Superior temporal gyrus (tissue), 1 donor: Measurements from ENCODE around the gene RMDN3.

Experiments
- DNase-seq: peaks from one replicate; pipeline ENCODE4 v3.0.0-alpha.2; 2016; ENCODE audit errors: extremely low spot score

The RMDN3 gene

GRCh38 chr15:40747685-40748631 lies 7.1 kb downstream of the RMDN3 start:
- DNase-seq: no peak

DNA sequence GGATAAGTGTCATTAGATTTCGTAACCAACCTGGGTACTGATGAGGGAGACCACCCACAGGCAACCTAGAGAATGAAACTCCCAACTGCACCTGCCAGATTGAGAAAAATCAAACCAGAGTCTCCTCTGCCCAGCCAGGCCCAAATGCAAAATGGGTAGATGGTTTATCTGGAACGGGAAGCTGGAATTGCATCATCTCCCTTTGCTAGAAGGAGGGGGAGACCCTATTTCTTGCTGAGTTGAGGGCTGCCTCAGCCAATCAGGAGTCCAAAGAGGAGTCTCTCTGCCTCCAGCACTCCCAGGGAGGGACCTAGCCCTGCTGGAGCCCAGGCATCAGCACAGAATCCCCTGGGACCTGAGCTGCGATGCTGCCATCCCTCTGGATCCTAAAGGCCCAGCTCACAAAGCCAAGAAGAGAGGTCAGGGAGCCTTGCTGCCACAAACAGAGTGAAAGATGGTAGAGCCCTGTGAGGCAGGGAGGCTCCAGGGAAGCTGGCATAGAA lies 8.1 kb downstream of the RMDN3 start:
- no peak for DNase-seq

DNA sequence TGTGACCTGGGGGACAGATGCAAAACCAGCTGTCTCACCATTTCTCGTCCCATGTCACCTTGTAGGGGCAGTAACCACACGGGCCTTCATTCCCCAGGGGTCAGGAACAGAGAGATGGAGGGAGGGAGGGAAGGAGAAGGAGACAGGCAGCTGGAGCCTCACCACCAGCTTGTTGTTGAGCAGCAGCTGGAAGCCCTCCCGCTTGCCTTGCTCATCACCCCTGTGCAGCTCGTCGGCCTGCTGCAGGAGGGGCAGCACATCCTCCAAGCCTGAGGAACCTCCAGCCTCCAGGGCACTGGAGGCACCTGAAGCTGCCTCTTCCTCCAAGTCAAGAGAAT lies 10.3 kb downstream of the RMDN3 start:
- DNase-seq: no peak

DNA sequence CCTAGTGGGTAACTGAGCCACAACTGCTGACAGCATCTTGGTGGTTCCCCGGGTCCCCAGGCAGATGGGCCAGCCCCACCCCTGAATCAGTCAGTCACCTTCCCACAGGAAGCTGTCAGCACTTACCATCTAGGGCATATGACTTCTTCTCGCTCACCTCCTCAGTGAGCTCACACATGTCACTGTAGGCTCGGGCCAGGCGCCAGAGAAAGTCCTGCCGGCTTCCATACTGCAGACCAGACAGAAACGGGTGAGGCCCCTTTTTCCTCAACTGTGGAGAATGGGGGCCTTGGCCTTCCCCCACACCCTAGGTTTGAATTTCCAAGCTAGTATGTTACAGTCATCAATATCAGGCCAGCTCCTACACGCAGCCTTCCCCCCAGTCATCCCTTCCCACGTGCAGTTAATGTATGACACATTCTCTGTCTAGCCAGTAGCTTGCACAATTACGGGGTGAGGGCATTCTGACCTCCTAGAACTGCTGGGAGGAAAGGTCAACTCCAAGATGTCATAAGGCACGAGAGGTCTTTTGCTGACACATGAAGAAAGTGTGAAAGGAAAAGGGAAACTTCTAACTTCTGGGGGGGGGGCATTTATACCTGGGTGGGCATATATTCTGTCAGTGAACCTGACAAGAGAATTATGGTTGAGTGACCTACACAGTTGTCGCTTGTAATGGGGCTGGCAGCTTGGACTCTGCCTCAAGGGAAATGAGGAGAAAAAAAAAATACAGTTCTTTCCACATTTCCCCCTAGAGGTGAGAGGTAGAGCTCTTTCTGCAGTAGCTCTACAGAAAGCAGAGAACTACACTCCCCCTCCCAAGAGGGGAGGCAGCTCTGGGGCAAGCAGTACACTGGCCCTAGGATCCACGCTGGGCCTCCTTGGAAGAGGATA lies 10.9 kb downstream of the RMDN3 start:
- no peak for DNase-seq

GRCh38 chr15:40743485-40743901 lies 11.6 kb downstream of the RMDN3 start:
- no peak for DNase-seq

- DNase-seq: no peak
Observed at GRCh38 chr15:40739854-40740253, 15.2 kb downstream of the RMDN3 start.

- DNase-seq: no peak
Observed at GRCh38 chr15:40739047-40739446, 16.0 kb downstream of the RMDN3 start.

DNA sequence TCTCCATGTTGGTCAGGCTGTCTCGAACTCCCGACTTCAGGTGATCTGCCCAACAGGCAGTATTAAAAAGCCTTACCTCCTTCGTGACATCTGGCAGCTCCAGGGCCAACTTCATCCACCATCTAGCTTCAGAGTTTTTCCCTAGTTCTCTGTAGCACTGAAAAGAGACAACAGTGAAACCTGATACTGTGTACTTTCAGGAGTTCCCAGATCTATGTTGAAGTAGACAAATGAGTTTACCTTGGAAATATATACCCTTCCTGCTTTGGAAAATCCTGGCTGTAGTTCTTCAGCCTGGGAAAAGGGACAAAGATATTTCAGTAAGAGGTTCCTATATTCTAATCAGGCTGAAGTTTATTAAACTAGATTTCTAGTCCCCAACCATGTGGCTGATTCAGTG lies 18.0 kb downstream of the RMDN3 start:
- no peak for DNase-seq

GRCh38 chr15:40736575-40736974 lies 18.5 kb downstream of the RMDN3 start:
- no peak for DNase-seq

DNA sequence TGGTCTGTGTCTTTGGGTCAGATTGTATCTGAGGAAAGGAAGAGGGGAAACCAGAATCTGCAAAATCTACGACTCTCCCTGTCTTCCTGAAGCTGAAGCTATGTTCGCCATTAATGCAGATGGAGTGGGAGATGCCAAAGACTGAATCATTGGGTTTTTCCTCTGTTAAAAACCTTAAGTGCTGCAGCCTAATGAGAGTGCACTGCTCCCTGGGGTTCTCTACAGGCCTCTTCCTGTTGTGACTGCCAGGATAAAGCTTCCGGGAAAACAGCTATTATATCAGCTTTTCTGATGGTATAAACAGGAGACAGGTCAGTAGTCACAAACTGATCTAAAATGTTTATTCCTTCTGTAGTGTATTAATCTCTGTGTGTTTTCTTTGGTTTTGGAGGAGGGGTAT lies 24.0 kb downstream of the RMDN3 start:
- no peak for DNase-seq

DNA sequence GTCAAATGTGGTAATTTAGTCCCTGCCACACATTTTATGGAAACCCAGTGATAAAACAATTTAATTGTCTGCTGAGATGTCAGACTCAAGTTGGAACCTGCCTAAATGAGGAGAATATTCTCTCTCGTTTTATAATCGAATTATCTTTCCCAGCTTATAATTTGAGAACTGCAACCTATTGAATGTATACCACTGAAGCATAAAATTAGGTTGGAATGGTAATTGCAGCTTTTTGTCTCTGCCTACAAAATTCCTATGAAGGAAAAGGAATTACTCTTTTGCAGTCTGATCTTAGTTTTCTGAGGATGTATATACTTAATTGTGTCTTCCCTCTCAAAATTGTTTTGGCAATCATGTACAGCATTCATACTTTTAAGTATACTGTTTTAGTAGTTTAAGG lies 31.1 kb downstream of the RMDN3 start:
- DNase-seq: no peak

DNA sequence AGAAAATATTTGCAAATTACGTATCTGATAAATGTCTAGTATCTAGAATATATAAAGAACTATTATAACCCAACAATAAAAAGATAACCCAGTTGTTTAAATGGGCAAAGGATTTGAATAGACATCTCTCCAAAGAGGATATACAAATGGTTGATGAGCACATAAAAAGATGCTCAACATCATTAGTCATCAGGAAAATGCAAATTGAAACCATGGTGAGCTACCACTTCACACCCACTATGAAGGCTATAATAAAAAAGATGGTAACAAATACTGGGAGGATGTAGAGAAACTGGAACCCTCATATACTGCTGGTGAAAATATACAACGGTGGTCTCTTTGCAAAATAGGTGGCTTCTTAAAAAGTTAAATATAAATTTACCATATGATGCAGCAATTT lies 32.1 kb downstream of the RMDN3 start:
- no peak for DNase-seq

GRCh38 chr15:40722354-40722753 lies 32.7 kb downstream of the RMDN3 start:
- no peak for DNase-seq

DNA sequence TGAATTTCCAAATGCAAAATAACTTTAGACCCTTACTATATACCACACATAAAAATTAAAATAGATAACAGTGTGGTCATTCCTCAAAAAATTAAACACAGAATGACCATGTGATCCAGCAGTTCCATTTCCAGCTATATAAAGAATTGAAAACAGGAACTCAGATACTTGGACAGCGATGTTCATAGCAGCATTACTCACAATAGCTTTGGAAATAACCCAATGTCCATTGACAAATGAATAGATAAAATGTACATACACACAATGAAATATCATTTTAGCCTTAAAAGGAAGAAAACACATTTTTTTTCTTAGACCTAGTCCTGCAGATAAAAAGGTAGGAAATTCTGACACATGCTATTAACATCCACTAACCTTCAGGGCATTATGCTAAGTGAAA lies 33.4 kb downstream of the RMDN3 start:
- no peak for DNase-seq

DNA sequence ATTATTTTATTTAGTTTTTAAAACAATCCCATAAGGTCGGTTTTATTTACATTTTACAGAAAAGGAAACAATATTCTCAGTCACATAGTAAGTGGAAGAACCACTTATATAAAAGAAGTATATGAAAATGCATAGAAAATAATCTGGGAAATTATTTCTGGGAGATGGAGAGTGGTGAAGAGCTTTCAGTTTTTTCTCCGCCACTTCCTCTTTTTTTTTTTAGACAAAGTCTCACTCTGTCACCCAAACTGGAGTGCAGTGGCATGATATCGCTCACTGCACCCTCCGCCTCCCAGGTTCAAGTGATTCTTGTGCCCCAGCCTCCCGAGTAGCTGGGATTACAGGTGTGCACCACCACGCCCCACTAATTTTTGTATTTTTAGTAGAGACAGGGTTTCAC lies 38.9 kb downstream of the RMDN3 start:
- DNase-seq: no peak

DNA sequence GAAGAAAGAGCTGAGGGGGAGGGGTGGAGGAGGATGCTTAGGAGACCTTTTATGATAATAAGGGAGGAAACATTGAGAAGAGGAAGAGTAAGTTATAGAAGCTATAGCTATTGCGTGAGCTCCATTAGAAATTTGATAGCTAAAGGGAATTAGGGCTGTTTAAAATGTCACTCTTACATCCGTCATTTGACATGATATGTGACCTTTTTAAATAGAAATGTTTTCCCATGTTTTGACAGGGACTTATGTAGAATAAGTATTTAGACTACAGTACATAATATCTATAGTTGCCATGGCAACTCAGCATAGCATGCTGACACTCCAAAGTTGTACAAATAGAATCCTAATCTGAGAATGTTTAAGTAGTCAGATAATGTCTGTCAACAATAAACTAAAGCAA lies 40.9 kb downstream of the RMDN3 start:
- DNase-seq: no peak

DNA sequence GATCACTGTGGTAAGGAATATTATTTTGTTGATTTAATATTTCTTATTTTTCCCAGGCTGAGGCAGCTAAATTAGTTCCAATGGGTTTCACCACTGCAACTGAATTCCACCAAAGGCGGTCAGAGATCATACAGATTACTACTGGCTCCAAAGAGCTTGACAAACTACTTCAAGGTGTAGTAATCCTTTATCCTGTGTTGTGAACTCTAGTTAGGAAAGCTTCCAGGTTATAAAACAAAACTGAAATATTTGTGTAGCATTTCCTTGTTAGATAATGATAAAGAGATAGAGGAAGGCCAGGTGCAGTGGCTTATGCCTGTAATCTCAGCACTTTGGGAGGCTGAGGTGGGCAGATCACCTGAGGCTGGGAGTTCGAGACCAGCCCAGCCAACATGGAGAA lies 48.9 kb downstream of the RMDN3 start:
- DNase-seq: no peak

- DNase-seq: no peak
Observed at GRCh38 chr15:40702077-40702476, 53.0 kb downstream of the RMDN3 start.

DNA sequence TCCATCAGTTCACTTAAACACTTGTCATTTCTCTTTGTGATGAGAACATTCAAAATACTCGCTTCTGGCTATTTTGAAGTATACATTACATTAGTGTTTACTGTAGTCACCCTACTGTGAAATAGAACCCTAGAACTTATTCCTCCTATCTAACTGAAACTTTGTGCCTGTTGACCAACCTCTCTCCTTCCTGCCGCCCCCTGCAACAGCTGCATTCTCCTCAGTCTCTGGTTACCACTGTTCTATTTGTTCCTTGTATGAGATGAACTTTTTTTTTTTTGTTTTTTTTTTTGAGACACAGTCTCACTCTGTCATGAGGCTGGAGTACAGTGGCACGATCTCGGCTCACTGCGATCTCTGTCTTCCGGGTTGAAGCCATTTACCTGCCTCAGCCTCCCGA lies 57.1 kb downstream of the RMDN3 start:
- no peak for DNase-seq

- no peak for DNase-seq
Observed at GRCh38 chr15:40696228-40696627, 58.8 kb downstream of the RMDN3 start.

DNA sequence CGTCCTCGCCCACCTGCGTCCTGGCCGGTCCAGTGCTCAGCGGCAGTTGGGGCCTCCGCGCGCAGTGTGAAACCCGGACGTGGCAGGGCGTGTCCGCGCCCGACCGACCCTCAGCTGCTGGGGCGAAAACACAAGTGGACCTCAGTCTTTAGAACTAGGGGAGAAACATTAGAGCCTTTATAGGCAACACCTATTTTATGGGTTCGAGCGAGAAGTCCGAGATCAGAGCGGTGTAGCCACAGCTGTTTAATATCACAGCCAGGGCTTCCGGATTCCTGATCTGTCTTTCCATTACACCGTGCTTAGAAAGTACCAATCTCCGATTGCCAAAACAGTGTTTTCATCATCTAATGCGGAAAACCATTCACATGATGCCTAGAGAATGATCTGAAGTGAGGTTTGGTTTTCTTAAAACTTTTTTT lies 59.6 kb downstream of the RMDN3 start:
- DNase-seq: no peak

DNA sequence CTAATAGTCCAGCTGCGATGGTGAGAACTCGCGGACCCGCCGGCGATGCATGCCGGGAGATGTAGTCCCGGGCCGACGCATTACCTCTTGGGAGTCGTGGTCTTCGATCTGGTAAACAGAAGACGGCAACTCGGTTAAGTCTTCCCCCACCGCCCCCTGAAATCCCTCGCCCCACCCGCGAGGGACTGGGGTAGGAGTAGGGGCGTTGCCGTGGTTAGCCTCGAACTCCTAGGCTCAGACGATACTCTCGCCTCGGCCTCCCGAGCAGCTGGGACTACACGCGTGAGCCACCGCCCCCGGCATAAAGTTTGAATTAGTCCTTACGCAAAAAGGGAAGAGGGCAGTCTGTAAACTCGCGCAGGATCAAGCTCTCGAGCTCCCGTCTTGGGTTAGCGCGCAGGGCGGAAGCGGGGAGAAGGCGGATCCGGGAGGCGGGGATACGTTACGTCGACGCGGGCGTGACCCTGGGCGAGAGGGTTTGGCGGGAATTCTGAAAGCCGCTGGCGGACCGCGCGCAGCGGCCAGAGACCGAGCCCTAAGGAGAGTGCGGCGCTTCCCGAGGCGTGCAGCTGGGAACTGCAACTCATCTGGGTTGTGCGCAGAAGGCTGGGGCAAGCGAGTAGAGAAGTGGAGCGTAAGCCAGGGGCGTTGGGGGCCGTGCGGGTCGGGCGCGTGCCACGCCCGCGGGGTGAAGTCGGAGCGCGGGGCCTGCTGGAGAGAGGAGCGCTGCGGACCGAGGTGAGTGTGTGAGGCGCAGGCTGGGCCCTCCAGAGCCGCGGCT lies 60.2 kb downstream of the RMDN3 start, which contains the start of gene RAD51:
TSS of gene RAD51 (plus strand) at position 487 of the 781 bp plus-strand sequence. CDS start 3,585 bp downstream, outside the sequence.
- DNase-seq: peak; percentile 92
